Activated gamma-delta T cell (primary cell): ENCODE results near the gene DNAJC10.

Experiments used
- DNase-seq: peaks from one replicate; lab custom pipeline; 2025; lab: John Stamatoyannopoulos, UW

Gene DNAJC10

GRCh38 chr2:182784058-182784706 lies 68.1 kb downstream of the DNAJC10 start:
- DNase-seq: no peak

- DNase-seq: no peak
These were observed 68.7 kb downstream of the DNAJC10 start for GRCh38 chr2:182784777-182785176.

- DNase-seq: no peak
These were observed 76.4 kb downstream of the DNAJC10 start for GRCh38 chr2:182792441-182792840.

- no peak for DNase-seq
These were observed 82.7 kb downstream of the DNAJC10 start for GRCh38 chr2:182798736-182799135.

- no peak for DNase-seq
These were observed 88.1 kb downstream of the DNAJC10 start for GRCh38 chr2:182804128-182804527.

GRCh38 chr2:182807319-182807718 lies 91.3 kb downstream of the DNAJC10 start:
- no peak for DNase-seq

- no peak for DNase-seq
These were observed 94.0 kb downstream of the DNAJC10 start for GRCh38 chr2:182810087-182810486.

- DNase-seq: no peak
These were observed 98.3 kb downstream of the DNAJC10 start for GRCh38 chr2:182814380-182814779.

GRCh38 chr2:182814804-182815203 lies 98.7 kb downstream of the DNAJC10 start:
- DNase-seq: no peak

- no peak for DNase-seq
These were observed 100.8 kb downstream of the DNAJC10 start for GRCh38 chr2:182816866-182817265.

- DNase-seq: no peak
These were observed 101.5 kb downstream of the DNAJC10 start for GRCh38 chr2:182817558-182817957.

- DNase-seq: no peak
These were observed 102.4 kb downstream of the DNAJC10 start for GRCh38 chr2:182818501-182818900.

GRCh38 chr2:182818925-182819324 lies 102.9 kb downstream of the DNAJC10 start:
- no peak for DNase-seq

- DNase-seq: no peak
These were observed 103.4 kb downstream of the DNAJC10 start for GRCh38 chr2:182819412-182819811.

GRCh38 chr2:182821182-182821581 lies 105.1 kb downstream of the DNAJC10 start:
- DNase-seq: no peak

GRCh38 chr2:182822733-182823132 lies 106.7 kb downstream of the DNAJC10 start:
- DNase-seq: no peak

GRCh38 chr2:182824056-182824766 lies 108.2 kb downstream of the DNAJC10 start:
- DNase-seq: no peak

GRCh38 chr2:182824767-182825158 lies 108.7 kb downstream of the DNAJC10 start:
- no peak for DNase-seq

GRCh38 chr2:182826064-182826463 lies 110.0 kb downstream of the DNAJC10 start:
- DNase-seq: no peak

GRCh38 chr2:182826496-182826895 lies 110.4 kb downstream of the DNAJC10 start:
- DNase-seq: no peak

GRCh38 chr2:182827182-182827879 lies 111.3 kb downstream of the DNAJC10 start:
- no peak for DNase-seq

- no peak for DNase-seq
These were observed 115.0 kb downstream of the DNAJC10 start for GRCh38 chr2:182831101-182831500.

GRCh38 chr2:182831921-182832320 lies 115.9 kb downstream of the DNAJC10 start:
- no peak for DNase-seq
